B cell (primary cell): ENCODE data around the gene SAP130. TPM values are rescaled to one million over a fixed set of nuclear protein-coding genes. Genes with fewer than 3 reads are reported as not detected.

Experiments used
- ATAC-seq: fragments of 200-7000 bp; cut with Tn5 transposase; one replicate; pipeline ENCODE4 v1.10.0; 2021; ENCODE audit warnings: low read depth, mild to moderate bottlenecking, moderate number of reproducible peaks, moderate library complexity
- CTCF ChIA-PET: fragments of 350-600 bp; sonication (Branson Sonifier 250); formaldehyde crosslinking; loops from one replicate; lab custom pipeline; 2021; ENCODE audit warnings: antibody characterized with exemption, inconsistent platforms; lab: Charles Lee
- POLR2A ChIA-PET: fragments of 350-600 bp; sonication (Branson Sonifier 250); formaldehyde crosslinking; loops from one replicate; lab custom pipeline; 2021; ENCODE audit warnings: antibody characterized with exemption; lab: Charles Lee
- DNase-seq: peaks from one replicate; pipeline ENCODE4 v3.0.0; 2013
- H2AFZ ChIP-seq: 2 replicates; pipeline ENCODE4 v1.6.1; 2012; ENCODE audit warnings: mild to moderate bottlenecking, low read depth, low read length; ENCODE audit not compliant: insufficient read depth, poor library complexity, severe bottlenecking
- H3K27ac ChIP-seq, 2 donors: 1 replicate in 1 of 2; 2 replicates in 1 of 2; pipeline ENCODE4 v1.5.1; 2012 to 2013; ENCODE audit warnings: low read length in 2 of 2, mild to moderate bottlenecking in 2 of 2, moderate library complexity in 1 of 2
- H3K27me3 ChIP-seq, 4 experiments: fragments of 200-600 bp in 1 of 4; sonication (generic) in 1 of 4; replicated peaks in 1 of 4; 1 replicate in 2 of 4; 2 replicates in 2 of 4; pipeline versions ENCODE4 v1.6.1 to v1.7.0; 2013 to 2016; ENCODE audit warnings: low read length in 3 of 4, mild to moderate bottlenecking in 2 of 4, mixed read lengths in 1 of 4, moderate library complexity in 1 of 4; ENCODE audit not compliant: insufficient read depth in 4 of 4, control insufficient read depth in 3 of 4; ENCODE audit errors: control extremely low read depth in 1 of 4
- H3K36me3 ChIP-seq, 2 experiments: replicated peaks in 1 of 2; 1 replicate in 1 of 2; 2 replicates in 1 of 2; pipeline versions ENCODE4 v1.6.1 to v1.7.1; 2013; ENCODE audit warnings: low read length in 1 of 2; ENCODE audit not compliant: insufficient read depth in 2 of 2, control insufficient read depth in 1 of 2; ENCODE audit errors: control extremely low read depth in 1 of 2, extremely low read depth in 1 of 2
- H3K4me1 ChIP-seq, 2 donors: fragments of 200-600 bp in 1 of 2; sonication (generic) in 1 of 2; 1 replicate in 1 of 2; 2 replicates in 1 of 2; pipeline versions ENCODE4 v1.5.1 to v1.6.1; 2013 to 2017; ENCODE audit warnings: low read length in 2 of 2; ENCODE audit not compliant: control insufficient read depth in 2 of 2, insufficient read depth in 2 of 2
- H3K4me2 ChIP-seq: replicated peaks from 2 replicates; pipeline ENCODE3; 2012; ENCODE audit warnings: mild to moderate bottlenecking, low read depth, low read length; ENCODE audit not compliant: poor library complexity, severe bottlenecking
- H3K4me3 ChIP-seq, 5 experiments: fragments of 200-600 bp in 1 of 5; sonication (generic) in 1 of 5; 1 replicate in 3 of 5; 2 replicates in 2 of 5; pipeline versions ENCODE4 v1.5.1 to v1.7.0; 2011 to 2016; ENCODE audit warnings: low read length in 4 of 5, mild to moderate bottlenecking in 4 of 5, low read depth in 2 of 5, control low read depth in 1 of 5, moderate library complexity in 1 of 5; ENCODE audit not compliant: insufficient read depth in 1 of 5; ENCODE audit errors: control extremely low read depth in 1 of 5, extremely low read depth in 1 of 5
- H3K79me2 ChIP-seq: fragments of 200-600 bp; sonication (generic); one replicate; pipeline ENCODE4 v1.6.0; 2016; ENCODE audit warnings: low read length; ENCODE audit not compliant: control insufficient read depth, insufficient read depth
- H3K9ac ChIP-seq: fragments of 200-600 bp; sonication (generic); 2 replicates; pipeline ENCODE4 v1.6.1; 2017; ENCODE audit warnings: mild to moderate bottlenecking, low read length, moderate library complexity
- H3K9me3 ChIP-seq, 3 donors: one replicate each; pipeline versions ENCODE4 v1.6.1 to v1.7.1; 2013; ENCODE audit warnings: low read length in 2 of 3; ENCODE audit not compliant: control insufficient read depth in 2 of 3, insufficient read depth in 1 of 3; ENCODE audit errors: control extremely low read depth in 1 of 3
- H4K20me1 ChIP-seq: 2 replicates; pipeline ENCODE4 v1.6.0; 2012; ENCODE audit warnings: mild to moderate bottlenecking, low read length; ENCODE audit not compliant: insufficient read depth, control insufficient read depth, poor library complexity, severe bottlenecking
- H3K27ac Mint-ChIP-seq: one replicate; pipeline ENCODE4 v1.8.0; 2021; ENCODE audit warnings: mixed read lengths
- H3K27me3 Mint-ChIP-seq: one replicate; pipeline ENCODE4 v1.8.0; 2021; ENCODE audit warnings: mixed read lengths
- H3K4me1 Mint-ChIP-seq: one replicate; pipeline ENCODE4 v1.8.0; 2021; ENCODE audit warnings: mixed read lengths
- H3K4me3 Mint-ChIP-seq: one replicate; pipeline ENCODE4 v1.8.0; 2021; ENCODE audit warnings: mixed read lengths
- H3K9me3 Mint-ChIP-seq: one replicate; pipeline ENCODE4 v1.8.0; 2022; ENCODE audit warnings: mixed read lengths; ENCODE audit not compliant: insufficient read depth
- CTCF ChIP-seq: fragments of 200-600 bp; IDR thresholded peaks from one replicate; pipeline ENCODE4 v1.8.0; 2022; ENCODE audit warnings: antibody characterized with exemption, mild to moderate bottlenecking
- EZH2 ChIP-seq: IDR thresholded peaks from 2 replicates; pipeline ENCODE4 v1.6.1; 2012; ENCODE audit warnings: borderline replicate concordance, low read depth, mild to moderate bottlenecking, moderate library complexity, low read length; ENCODE audit not compliant: insufficient read depth, poor library complexity, severe bottlenecking
- WGBS: methylation state at CpG from one replicate; pipeline ENCODE4 v1.1.5; 2013; ENCODE audit warnings: missing lambda C conversion rate; ENCODE audit not compliant: insufficient coverage; 5-methylcytosine and 5-hydroxymethylcytosine counted together
- intact Hi-C: fragments of 100-400 bp; cut with micrococcal nuclease; formaldehyde crosslinking; loops from one replicate; pipeline ENCODE4 v1.10.0; 2022
- polyA plus RNA-seq: library from polyadenylated mRNA; depleted of rRNA; stranded (reverse); fragments of >200 nt; gene quantifications from 2 replicates; pipeline ENCODE4 v1.2.3, GENCODE V29; 2012
- total RNA-seq, 2 donors: library from RNA; stranded (reverse); fragments of 120-200 nt in 1 of 2; gene quantifications; 1 replicate in 1 of 2; 2 replicates in 1 of 2; pipeline versions ENCODE4 v1.2.3 to v1.2.4, GENCODE V29; 2013 to 2022

SAP130 gene
- total and polyA plus RNA-seq, 2 donors (not counting 1 experiment from before 2014, with no cell fraction given) = 13.4 to 40.1 TPM

- no CpG with 5 or more reads among the region's 1 CpG for WGBS
- TF ChIP-seq CTCF (no peak), EZH2 (no peak)
- H3K9me3 ChIP-seq = peaks cover 1 to 7% (median 7%) of the 10 kb centered on the region in 3 donors
- peak overlapping the region; percentile 93 for H3K4me2 ChIP-seq
- no peak for DNase-seq
- peak overlapping the region; percentile 94 for H2AFZ ChIP-seq
- peak overlapping the region; percentile 18 to 79 for H3K27ac ChIP-seq
- H3K27me3 Mint-ChIP-seq = peaks cover 6% of the 10 kb centered on the region
- H3K27ac Mint-ChIP-seq = peak overlapping the region; percentile 67
- peaks cover 3% of the 10 kb centered on the region for H3K9me3 Mint-ChIP-seq
- ATAC-seq = no peak
- no peaks in the 10 kb centered on the region for H3K36me3 ChIP-seq
- H3K4me3 Mint-ChIP-seq = peak overlapping the region; percentile 92
- H3K4me1 ChIP-seq = peaks cover 13 to 14% of the 10 kb centered on the region in 2 donors
- POLR2A ChIA-PET = interaction anchor here (0.6 to 2.3 kb wide), 2 partner anchors 14 to 62 kb away, joined by 3 to 13 read pairs; partner anchors contain the start of gene UGGT1
- peaks cover 20% of the 10 kb centered on the region for H3K79me2 ChIP-seq
- intact Hi-C loops = loop anchor here (1.0 to 10.0 kb wide), 8 partner anchors 63 to 944 kb away; partner anchors contain the start of genes ERCC3, HS6ST1, IWS1 and MAP3K2
- peak overlapping the region; percentile 38 to 93 (median 87) for H3K4me3 ChIP-seq
- CTCF ChIA-PET = no interaction called here
- peak overlapping the region; percentile 82 for H3K9ac ChIP-seq
- peaks cover 20% of the 10 kb centered on the region for H3K4me1 Mint-ChIP-seq
- H4K20me1 ChIP-seq = peaks cover 7% of the 10 kb centered on the region
- no peaks in the 10 kb centered on the region for H3K27me3 ChIP-seq
These were observed 802 bp upstream of the SAP130 start for GRCh38 chr2:128028668-128029054.

DNA sequence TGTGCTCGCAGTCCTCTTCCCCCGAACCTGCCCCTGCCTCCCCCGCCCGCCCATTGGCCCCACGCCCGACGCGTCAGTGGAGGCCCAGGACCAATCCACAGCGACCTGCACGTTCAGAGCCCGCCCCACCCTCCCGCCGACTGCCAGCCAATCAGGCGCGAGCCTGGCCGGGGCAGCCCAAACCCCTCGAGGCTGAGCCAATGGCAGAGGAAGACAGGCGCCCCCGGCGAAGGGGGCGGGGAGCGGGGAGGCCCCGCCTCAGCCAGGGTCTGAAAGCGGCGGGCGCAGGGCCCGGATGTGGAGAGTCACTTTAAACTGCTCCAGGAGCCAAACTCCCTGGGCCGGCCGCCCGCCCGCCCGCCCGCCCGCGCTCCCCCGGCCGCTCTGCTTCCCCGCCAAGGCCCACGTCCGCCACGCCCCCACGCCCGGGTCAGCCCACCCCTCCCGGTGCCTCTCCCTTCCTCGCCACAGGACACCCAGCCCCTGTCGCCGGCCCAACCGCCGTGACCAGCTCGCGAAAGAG, 520 bp downstream of the SAP130 start:
- peak overlapping the region in 4 of 5 experiments; percentile 73 to 93 (median 90) for H3K4me3 ChIP-seq
- ATAC-seq = peak; percentile 79

More for the DNA sequence above, 520 bp downstream of the SAP130 start:
- peak; percentile 99 for DNase-seq
- no peaks in the 10 kb centered on the region for H3K27me3 Mint-ChIP-seq
- peak overlapping the region; percentile 93 for H3K4me2 ChIP-seq
- peak overlapping the region; percentile 82 for H3K9ac ChIP-seq
- H3K27me3 ChIP-seq = no peaks in the 10 kb centered on the region
- peak overlapping the region; percentile 97 for H3K27ac Mint-ChIP-seq
- peaks cover 0 to 6% (median 5%) of the 10 kb centered on the region in 3 donors for H3K9me3 ChIP-seq
- H2AFZ ChIP-seq = peak overlapping the region; percentile 94
- H3K9me3 Mint-ChIP-seq = no peaks in the 10 kb centered on the region
- POLR2A ChIA-PET = interaction anchor here (0.6 to 2.3 kb wide), 3 partner anchors 8 to 64 kb away, joined by 5 to 13 read pairs (median 7); partner anchors contain the start of gene UGGT1
- H3K79me2 ChIP-seq = peaks cover 32% of the 10 kb centered on the region
- WGBS = under 1% methylated on average over 38 of the region's 51 CpGs
- CTCF ChIA-PET = interaction anchor here (1.0 kb wide), 1 partner anchor 64 kb away, joined by 3 read pairs; the partner anchor contains the start of gene UGGT1
- intact Hi-C loops = loop anchor here (1.0 to 10.0 kb wide), 6 partner anchors 170 to 943 kb away; partner anchors contain the start of genes ERCC3, HS6ST1, MAP3K2 and SFT2D3
- peaks cover 7% of the 10 kb centered on the region for H4K20me1 ChIP-seq
- H3K36me3 ChIP-seq = peaks cover 0 to 3% of the 10 kb centered on the region in 2 experiments
- TF ChIP-seq CTCF (no peak), EZH2 (no peak)
- peak overlapping the region; percentile 97 for H3K4me3 Mint-ChIP-seq
- peaks cover 13 to 14% of the 10 kb centered on the region in 2 donors for H3K4me1 ChIP-seq
- H3K4me1 Mint-ChIP-seq = peaks cover 20% of the 10 kb centered on the region
- peak overlapping the region; percentile 68 to 81 for H3K27ac ChIP-seq
